KMS-11 (cell line): ENCODE results near the gene ASS1.

Experiments used
- H2AFZ ChIP-seq: fragments of 200-600 bp; sonication (generic); 2 replicates; pipeline ENCODE4 v1.6.1; 2016; ENCODE audit warnings: antibody characterized with exemption, mixed run types, low read depth
- H3K27ac ChIP-seq: fragments of 200-600 bp; sonication (generic); 2 replicates; pipeline ENCODE4 v1.6.1; 2016; ENCODE audit warnings: mild to moderate bottlenecking, mixed run types
- H3K27me3 ChIP-seq: fragments of 200-600 bp; sonication (generic); 2 replicates; pipeline ENCODE4 v1.6.1; 2017; ENCODE audit warnings: mild to moderate bottlenecking, low read depth, mixed run types, moderate library complexity; ENCODE audit not compliant: insufficient read depth
- H3K36me3 ChIP-seq: fragments of 200-600 bp; sonication (generic); 2 replicates; pipeline ENCODE4 v1.6.1; 2017; ENCODE audit warnings: mild to moderate bottlenecking, mixed run types; ENCODE audit not compliant: insufficient read depth
- H3K4me1 ChIP-seq: fragments of 200-600 bp; sonication (generic); 2 replicates; pipeline ENCODE4 v1.6.1; 2016; ENCODE audit warnings: mild to moderate bottlenecking, low read depth, mixed run types; ENCODE audit not compliant: poor library complexity, severe bottlenecking
- H3K4me2 ChIP-seq: fragments of 200-600 bp; sonication (generic); 2 replicates; pipeline ENCODE4 v1.7.0; 2016; ENCODE audit warnings: mild to moderate bottlenecking, mixed run types
- H3K4me3 ChIP-seq: fragments of 200-600 bp; sonication (generic); IDR thresholded peaks from 2 replicates; pipeline ENCODE4 v1.6.1; 2017; ENCODE audit warnings: low read depth, low read length, mixed read lengths; ENCODE audit not compliant: insufficient read depth
- H3K79me2 ChIP-seq: fragments of 200-600 bp; sonication (generic); 2 replicates; pipeline ENCODE4 v1.6.1; 2016; ENCODE audit warnings: low read depth, mixed run types; ENCODE audit not compliant: insufficient read depth
- H3K9ac ChIP-seq: fragments of 200-600 bp; sonication (generic); 2 replicates; pipeline ENCODE4 v1.6.1; 2016; ENCODE audit warnings: mild to moderate bottlenecking, mixed run types
- H4K20me1 ChIP-seq: fragments of 200-600 bp; sonication (generic); 2 replicates; pipeline ENCODE4 v1.6.1; 2016; ENCODE audit warnings: mild to moderate bottlenecking, mixed run types; ENCODE audit not compliant: insufficient read depth
- TF ChIP-seq, protein P1 (sequence below): fragments of 200-600 bp; sonication (generic); conservative IDR thresholded peaks from 2 replicates; pipeline ENCODE4 v1.6.1; 2017; ENCODE audit warnings: low read depth, mild to moderate bottlenecking, antibody characterized with exemption, low read length, moderate library complexity, mixed read lengths

The ASS1 gene

DNA sequence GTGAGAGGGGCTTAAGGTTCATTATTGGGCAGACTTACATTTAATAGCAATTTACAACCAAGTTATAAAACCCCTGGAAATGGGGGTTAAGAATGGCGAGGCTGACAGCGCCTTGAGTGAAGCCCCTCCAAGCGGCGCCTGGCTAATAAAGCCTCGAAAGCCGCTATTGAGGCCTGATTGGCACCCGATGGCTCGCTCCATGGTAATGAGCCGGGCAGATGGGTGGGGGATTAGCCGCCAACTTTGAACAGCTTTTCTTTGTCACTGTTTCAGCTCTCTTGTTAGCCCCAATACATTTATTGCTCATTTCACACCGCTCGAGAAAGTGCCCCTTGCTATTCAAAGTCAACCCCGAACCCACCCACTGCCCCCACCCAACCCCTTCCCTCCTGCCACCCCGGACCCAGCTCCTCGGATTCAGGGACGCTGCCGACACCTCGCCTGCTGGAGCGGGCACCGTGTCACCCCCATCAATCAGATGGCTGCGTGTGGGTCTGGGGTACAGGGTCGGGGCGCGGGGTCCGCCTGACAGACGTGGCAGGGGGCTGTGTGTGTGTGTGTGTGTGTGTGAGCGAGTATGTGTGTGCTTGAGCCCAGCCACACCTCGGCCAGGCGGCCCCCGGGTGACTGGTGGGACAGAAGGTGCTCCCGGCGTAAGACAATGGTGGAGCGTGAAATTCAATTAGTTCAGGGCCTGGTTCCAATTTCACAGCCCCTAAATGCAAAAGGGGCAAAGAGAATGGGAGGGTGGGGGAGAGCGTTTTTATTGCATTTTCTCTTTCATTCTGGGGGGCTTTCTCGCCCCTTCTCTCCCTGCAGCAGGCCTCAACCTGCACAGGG lies 34.2 kb downstream of the ASS1 start:
- TF ChIP-seq, protein P1, sequence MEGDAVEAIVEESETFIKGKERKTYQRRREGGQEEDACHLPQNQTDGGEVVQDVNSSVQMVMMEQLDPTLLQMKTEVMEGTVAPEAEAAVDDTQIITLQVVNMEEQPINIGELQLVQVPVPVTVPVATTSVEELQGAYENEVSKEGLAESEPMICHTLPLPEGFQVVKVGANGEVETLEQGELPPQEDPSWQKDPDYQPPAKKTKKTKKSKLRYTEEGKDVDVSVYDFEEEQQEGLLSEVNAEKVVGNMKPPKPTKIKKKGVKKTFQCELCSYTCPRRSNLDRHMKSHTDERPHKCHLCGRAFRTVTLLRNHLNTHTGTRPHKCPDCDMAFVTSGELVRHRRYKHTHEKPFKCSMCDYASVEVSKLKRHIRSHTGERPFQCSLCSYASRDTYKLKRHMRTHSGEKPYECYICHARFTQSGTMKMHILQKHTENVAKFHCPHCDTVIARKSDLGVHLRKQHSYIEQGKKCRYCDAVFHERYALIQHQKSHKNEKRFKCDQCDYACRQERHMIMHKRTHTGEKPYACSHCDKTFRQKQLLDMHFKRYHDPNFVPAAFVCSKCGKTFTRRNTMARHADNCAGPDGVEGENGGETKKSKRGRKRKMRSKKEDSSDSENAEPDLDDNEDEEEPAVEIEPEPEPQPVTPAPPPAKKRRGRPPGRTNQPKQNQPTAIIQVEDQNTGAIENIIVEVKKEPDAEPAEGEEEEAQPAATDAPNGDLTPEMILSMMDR: no peak
- Histone ChIP-seq H3K4me2 (no peak overlapping the region), H3K27ac (no peak overlapping the region), H4K20me1 (no peaks in the 10 kb centered on the region), H3K4me3 (no peak overlapping the region), H2AFZ (no peak overlapping the region), H3K36me3 (no peaks in the 10 kb centered on the region), H3K79me2 (no peaks in the 10 kb centered on the region), H3K9ac (no peak overlapping the region), H3K27me3 (peaks cover 47% of the 10 kb centered on the region), H3K4me1 (no peaks in the 10 kb centered on the region)

DNA sequence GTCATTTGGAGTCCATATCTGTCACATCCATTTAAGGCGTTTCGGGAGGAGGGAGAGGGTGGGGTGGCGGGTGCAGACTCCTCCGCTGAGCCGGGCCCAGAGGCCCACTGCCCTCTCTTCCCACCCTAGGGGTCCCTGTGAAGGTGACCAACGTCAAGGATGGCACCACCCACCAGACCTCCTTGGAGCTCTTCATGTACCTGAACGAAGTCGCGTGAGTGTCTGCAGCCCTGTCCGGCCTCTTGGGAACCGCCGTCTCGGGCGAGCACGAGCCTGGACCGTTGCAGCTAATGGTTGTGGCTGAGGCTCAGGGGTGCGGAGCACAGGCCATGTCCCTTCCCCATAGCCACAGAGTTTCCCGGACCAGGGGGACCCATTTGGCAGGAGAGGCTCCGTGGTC lies 34.8 kb downstream of the ASS1 start:
- Histone ChIP-seq H4K20me1 (no peaks in the 10 kb centered on the region), H3K27ac (no peak overlapping the region), H3K79me2 (no peaks in the 10 kb centered on the region), H3K4me1 (no peaks in the 10 kb centered on the region), H3K4me2 (no peak overlapping the region), H2AFZ (no peak overlapping the region), H3K9ac (no peak overlapping the region), H3K4me3 (no peak overlapping the region), H3K27me3 (peaks cover 49% of the 10 kb centered on the region), H3K36me3 (no peaks in the 10 kb centered on the region)
- TF ChIP-seq, protein P1: no peak

DNA sequence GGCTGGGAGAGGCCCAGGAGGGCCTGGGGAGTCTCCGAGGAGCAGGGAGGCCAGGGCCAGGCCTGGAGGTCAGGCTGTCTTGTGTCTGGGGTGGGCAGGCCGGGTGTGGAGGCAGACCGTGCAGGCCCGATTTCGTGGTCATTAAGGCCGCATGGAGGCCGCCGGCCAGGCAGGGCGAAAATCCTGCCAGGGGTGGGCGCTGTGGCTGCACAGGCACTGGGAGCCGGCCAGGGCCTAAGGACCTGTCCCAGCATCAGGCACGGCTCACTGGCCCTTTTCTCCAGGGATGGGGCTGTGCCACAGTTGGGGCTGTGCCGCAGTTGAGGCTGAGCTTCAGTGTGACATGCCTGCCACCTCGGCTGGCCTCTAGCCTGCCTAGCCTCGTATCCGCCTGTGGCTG lies 35.9 kb downstream of the ASS1 start:
- Histone ChIP-seq H4K20me1 (no peaks in the 10 kb centered on the region), H3K9ac (no peak overlapping the region), H3K27me3 (peaks cover 60% of the 10 kb centered on the region), H3K4me3 (no peak overlapping the region), H2AFZ (no peak overlapping the region), H3K36me3 (no peaks in the 10 kb centered on the region), H3K4me1 (no peaks in the 10 kb centered on the region), H3K27ac (no peak overlapping the region), H3K4me2 (no peak overlapping the region), H3K79me2 (no peaks in the 10 kb centered on the region)
- TF ChIP-seq, protein P1: no peak

DNA sequence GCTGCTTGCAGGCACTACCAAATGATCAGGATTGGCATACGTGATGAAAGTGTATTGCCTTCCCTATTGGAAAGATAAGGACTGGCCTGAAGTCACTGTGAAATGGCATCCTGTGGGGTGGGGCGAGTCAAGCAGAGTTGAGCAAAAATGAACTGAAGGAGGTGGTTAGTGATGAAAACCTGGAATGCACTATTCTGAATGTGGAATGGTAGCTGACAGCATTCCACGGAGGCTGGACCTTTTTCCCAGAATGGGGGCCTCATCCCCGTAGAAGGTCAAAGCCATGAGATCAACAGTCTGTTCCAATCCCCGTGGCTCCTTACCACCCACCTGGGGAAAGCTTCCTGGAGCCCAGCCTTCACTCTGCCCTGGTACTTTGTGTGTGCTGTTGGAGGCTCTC lies 37.7 kb downstream of the ASS1 start:
- H3K9ac ChIP-seq: no peak overlapping the region
- H3K4me2 ChIP-seq: no peak overlapping the region
- no peak overlapping the region for H3K4me3 ChIP-seq
- no peak overlapping the region for H2AFZ ChIP-seq
- H3K27ac ChIP-seq: no peak overlapping the region
- TF ChIP-seq, protein P1: no peak
- no peaks in the 10 kb centered on the region for H3K36me3 ChIP-seq
- H3K27me3 ChIP-seq: peaks cover 61% of the 10 kb centered on the region
- H3K79me2 ChIP-seq: no peaks in the 10 kb centered on the region
- H3K4me1 ChIP-seq: no peaks in the 10 kb centered on the region
- no peaks in the 10 kb centered on the region for H4K20me1 ChIP-seq
